ENCODE data around the gene CACNG5.

Gene CACNG5

DNA sequence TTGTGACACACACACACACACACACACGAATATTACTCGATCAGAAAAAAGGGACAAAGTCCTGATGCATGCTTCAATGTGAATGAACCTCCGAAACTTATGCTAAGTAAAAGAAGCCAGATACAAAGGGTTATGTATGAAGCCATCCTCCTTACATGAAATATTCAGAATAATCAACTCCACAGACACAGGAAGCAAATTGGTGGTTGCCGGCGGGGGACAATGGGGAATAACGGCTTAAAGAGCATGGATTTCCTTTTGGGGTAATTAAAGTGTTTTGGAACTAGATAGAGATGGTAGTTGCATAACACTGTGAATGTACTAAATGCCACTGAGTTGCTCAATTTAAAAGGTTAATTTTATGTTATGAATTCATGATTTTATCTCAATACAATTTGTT lies 8.1 kb upstream of the CACNG5 start:
- no peak for DNase-seq (ENCODE audit: low read depth)

DNA sequence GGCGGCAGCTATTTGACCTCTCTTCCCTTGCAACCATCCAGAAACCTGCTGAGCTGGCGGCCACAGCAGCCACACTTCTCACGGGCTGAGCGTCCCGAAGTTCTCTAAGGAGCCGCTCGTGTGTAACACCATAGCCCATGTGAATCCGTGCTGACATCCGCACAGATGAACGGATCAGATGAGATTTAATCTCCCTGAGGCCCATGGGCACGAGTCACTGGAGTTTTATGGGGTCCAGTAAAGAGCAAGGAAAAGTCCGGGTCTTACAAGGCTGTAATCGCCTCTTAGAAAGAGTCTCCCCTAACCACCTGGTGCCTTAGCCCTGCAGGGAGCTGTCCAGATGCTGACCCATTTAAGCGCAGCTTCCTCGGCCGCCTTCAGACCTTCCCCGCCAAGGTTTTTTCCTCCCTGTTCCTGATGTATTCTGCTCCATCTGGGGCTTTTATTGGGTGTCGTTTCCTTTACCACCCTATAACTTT lies 5.5 kb upstream of the CACNG5 start:
- no peak for DNase-seq (ENCODE audit: low read depth)

DNA sequence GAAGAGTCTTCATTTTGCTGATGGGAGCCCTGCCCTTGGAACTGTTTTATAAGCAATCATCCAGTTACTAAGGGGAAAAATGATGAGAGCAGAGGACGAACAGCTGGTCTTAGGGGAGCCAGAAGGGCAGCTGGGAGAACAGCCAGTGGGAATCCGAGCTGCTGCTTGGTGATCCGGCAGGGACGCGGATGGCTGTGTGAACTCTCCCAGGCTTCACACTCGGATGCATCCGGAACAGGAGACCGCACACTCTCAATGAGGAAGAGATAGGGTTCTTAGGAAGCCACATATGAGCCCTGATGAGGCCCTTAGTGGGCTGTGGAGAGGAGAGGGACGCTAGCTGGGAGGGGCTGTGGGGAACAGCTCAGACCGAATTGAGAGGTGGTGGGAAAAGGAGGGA lies 5.0 kb upstream of the CACNG5 start:
- DNase-seq (ENCODE audit: low read depth): no peak

DNA sequence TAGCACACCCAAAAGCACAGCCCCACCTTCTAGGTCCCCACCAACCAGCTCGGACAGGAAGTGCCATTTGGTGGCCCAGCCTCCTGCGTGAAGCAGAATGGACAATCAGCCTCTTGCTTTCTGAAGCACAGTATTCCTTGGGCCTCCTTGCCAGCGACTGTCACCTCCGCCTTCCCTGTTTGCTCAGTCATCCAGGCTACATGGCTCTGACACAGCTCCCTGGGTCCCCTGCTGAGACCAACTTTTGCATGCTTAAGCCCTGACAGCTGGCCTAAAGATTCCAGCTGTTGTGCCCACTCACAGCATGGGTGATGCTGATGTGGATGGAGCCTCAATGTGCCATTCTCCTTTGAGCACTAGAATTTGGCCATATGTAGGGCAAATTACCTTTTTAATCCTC lies 4.5 kb upstream of the CACNG5 start:
- no peak for DNase-seq (ENCODE audit: low read depth)

DNA sequence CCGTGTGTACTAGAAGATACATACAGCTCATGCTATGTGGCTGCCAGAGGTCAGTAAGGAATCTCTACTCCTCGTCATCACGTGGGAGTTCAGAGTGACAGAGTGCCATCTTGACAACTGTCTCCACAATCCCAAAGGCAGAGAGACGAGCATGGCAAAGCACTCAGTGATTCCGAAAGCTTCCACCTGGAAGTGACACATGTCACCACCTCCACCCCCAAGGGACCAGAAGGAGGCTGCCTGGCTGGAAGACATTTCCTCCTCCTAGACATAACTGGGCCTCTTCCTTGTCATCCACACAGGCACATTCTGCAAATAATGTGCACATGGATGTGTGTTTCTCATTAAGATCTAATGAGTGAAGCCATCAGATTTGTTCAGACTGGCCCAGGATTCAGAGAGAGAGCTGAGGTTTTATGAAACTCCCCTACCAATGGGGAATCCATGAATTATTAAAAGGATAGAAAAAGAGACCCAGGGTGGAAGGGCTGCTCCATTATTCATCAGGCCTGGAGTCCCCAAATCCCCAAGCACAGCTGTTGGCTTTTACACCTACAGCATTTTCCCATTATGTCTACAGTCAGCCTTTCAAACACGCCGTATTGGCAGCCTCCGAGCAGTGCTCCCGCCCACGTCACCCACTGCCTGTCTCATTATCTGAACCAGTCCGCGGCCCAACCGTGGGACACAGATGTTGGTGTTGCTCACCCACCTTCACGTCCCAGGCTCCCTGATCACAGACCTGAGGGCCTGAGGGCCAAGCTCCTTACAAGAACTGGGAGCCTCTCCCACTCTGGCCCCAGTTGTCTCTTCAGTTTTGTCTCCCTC lies 3.3 kb upstream of the CACNG5 start:
- no peak for DNase-seq (ENCODE audit: low read depth)

DNA sequence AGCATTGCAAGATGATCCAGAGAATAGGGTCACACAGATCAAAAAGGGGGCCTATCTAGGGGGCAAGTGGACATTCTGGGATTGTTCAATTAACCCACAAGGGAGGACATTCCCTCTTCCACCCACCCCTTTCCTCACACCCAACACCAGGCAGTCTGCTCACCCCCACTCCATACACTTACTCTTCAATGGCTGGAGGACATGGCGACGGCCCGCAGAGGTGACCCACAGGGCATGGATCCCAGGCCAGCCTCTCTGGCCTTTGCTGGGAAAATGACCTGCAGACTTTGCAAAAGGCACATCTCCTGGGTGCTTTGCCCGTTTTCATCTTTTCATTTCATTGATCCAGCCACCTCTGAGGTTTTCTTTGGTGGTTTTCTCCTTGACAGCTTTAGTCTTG lies 1.7 kb upstream of the CACNG5 start:
- no peak for DNase-seq (ENCODE audit: low read depth)

DNA sequence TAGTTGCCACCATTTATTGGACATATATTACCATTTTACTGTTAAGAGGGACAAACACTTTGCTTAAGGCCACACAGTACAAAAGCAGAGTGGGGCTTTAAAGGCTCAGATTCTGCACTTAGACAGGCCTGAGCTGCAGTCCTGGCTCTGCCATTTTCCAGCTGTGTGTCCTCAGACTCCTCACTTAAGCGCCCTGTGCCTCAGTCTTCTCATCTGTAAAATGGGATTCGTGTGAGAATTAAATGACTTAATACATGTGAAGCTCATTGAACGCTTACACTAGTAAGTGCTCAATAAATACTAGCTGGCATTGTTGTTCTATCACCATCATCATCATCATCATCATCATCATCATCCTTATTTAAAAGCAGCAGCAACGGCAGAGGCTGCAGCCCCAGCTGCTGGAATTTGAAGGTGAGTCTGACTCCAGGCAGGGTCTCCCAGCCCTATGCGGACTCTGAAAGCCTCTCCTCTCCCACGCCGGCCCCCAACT lies 445 bp upstream of the CACNG5 start:
- no peak for DNase-seq (ENCODE audit: low read depth)

DNA sequence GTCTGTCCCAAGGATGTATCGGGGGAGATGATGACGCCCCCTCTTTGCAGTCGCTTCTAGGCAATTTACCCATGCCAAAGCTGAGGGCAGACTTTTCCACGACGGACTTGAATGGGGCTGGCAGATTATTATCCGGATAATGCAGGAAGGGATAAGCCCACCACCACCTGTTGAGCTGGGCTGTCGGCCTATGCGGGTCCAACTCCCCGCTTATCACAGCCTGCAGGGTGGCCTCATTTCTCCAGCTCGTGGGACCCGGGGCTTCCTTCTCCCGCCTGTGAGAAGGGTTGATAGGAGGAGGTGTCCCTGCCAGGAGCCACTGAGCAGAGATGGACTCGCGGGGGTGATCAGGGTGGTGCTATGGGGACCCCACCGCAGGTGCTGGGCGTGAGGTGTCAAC lies 559 bp downstream of the CACNG5 start:
- no peak for DNase-seq (ENCODE audit: low read depth)

DNA sequence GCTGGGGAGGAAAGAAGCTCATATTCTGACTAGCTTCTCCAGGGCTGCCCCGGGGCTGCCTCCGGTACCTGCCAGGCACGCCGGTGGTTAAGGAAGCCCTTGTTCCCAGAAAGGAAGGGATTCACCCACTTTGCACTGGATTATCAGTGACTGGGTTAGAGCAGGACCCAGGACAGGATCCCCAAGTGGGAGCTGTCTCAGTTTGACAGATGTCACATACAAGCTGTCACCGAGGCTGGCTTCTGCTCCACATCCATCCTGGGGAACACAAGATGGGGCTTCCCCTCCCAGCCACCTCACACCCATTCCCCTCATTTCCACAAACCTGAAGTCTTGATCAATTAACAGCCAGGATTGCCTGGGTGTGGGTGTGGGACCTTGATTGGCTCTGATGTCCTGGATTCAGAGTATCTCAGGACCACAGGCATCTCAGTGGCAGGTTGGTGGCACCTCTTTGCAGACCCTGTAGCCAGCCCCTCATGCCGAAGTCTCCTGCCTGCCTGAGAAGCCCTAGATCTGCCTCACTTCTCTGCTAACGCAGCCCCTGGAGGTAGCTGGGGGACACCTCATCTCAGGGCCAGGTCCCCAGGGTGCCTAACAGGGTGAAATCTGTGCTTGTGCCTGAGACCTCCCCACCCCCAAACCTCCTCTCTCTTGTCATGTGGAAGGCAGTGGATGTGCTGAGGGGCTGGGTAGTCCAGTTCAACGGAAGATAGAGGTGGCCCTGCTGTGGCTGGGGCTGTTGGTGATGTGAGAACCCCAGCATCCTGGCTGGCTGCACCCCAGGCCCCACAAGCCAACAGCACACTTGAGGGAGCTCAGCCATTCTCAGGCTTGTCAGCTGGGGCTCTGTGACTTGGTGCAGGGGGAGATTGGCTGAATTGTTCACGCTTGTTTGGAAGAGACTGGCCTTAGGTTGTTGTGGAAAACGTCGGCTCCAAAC lies 1.4 kb downstream of the CACNG5 start:
- no peak for DNase-seq (ENCODE audit: low read depth)

DNA sequence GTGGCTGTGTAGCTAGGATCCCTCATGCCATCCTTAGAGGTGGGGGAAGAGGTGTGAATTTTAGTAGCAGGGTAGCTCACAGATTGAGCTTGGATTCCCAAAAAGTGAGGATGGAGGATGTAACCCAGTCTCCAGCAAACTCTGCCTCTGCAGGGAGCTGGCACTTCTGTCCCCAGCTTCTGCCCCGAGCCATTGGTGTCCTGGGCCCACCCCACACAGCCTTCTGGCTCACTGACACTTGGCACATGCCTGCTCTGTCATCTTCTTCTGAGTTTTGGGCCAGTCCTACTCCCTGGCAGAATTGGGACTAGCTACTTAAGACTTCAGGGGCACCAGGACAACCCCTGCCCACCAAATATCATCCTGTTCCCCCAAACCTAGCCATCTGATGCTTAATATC lies 2.3 kb downstream of the CACNG5 start:
- no peak for DNase-seq (ENCODE audit: low read depth)

DNA sequence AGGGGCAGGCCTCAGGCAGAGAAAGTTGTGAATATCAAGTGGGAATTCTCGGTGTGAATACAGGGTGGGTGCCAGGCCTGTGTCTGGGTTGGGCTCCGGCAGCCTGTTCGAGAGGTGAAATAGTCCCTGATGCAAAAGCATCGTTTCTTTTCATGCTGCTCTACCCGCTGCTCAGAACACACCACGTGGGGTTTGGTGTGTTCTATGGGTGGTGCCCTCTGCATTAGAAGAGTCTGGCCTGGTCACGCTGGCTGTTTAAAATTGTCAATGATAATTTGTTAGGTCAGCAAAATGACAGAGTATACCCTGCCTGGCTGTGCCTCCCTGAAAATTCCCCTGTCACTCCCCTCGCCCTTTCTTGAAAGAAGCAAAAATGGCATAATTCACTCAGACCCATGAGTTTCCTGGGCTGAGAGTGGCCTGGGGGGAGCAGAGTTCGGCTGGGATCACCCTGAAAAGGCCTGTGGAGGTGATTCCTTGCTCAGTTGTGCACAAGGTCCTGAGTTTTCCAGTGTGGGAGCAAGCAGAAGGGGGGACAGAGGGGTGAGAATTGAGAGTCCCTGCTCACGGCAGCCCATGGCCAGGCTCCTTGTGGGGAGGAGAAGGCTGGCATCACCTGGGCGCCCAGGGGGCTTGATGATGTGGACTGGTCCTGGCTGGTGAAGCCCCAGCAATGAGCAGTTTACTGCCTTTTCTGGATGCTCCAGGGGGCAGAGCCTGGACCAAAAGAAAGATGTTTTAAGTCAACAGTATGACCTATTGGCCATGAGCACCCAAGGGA lies 3.2 kb downstream of the CACNG5 start:
- DNase-seq (ENCODE audit: low read depth): no peak

DNA sequence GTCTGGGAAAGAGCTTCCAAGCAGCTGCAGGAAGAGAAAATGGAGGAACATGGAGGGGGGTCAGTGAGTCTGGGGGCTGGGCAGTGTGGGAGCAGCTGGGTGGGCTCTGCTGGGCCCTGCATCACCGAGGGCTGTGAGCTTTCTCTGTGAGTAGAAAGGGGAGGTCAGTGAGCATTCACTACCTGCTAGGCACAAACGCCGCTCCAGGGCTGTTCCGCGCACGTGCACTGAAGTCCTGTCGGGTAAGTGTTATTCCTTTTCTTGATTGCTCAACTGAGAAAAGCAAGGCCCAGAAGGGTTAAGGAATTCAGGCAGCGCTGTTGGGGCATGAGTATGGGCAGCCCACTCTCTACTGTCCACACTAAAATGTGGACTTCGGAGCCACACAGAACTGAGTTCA lies 4.7 kb downstream of the CACNG5 start:
- no peak for DNase-seq (ENCODE audit: low read depth)

DNA sequence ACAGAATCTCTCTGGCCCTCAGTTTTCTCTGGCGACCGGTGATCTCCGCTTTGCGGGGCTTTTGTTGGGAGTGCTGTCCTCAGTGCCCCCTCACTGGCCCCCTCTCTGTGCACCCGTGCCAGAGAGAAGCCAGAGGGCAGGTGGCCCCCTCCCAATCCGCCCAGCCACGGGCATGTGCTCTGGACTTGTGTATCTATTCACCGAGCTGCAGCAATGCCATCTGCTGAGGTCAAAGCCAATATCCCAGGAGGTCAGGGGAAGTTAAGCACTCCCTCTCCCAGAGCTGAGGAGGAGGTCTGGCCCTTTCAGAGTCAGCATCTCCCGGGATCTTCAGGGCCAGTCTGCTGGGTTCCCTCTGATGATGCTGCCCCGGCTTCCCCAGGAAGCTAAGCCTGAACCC lies 5.1 kb downstream of the CACNG5 start:
- no peak for DNase-seq (ENCODE audit: low read depth)

DNA sequence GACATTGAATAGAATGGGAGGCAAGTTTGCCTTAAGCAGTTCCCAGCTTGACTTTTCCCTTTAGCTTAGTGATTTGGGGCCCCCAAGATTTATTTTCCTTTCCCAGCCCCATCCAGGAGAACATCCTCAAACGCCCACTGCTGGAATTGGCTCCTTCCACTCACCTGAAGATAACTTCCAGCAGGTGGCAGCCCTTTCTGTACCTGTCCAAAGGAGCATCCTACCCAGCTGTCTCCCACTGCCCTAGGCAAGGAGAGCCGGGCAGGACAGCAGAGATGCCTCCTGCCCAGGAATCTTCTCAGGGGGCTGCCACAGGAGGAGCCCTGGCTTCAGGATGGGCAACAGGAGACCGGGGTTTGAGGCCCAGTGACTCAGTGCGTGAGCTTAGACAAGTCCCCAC lies 6.4 kb downstream of the CACNG5 start:
- no peak for DNase-seq (ENCODE audit: low read depth)

DNA sequence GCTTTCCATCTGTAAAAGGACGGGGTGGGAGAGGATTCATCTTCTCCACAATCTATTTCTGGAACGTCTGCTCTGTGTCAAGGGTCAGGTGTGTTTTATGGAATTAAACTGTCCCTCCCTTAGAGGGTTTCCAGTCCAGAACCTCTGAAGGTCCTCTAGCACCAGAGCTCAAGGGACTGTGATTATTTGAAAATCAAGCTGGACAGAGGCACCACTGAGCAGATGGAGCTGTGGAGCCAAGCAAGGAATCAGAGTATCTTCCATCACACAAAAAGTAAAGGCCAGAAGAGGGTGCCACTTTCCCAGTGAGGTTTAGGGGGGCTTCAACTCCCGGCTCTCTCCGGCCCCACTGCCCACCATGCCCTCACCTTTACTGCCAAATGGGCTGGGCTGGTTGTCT lies 6.8 kb downstream of the CACNG5 start:
- DNase-seq (ENCODE audit: low read depth): no peak

DNA sequence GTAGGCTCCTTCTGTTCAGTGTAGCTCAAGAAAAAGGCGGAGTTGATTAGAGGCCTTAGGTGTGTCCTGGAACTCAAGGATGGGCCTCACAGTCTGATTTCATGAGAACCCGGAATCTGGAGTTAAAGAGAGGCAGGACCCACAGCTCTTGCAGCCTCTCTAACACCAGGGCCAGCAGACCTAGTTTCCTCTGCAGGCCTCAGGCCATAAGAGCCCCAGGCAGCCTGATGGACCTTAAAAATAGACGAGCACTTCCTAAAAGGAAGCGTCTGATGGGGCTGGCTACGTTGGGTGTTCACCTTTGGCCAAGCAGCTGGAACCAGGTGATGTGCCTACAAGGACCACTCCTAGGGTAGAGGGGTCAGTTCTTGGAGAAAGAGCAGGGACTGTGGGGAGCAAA lies 7.6 kb downstream of the CACNG5 start:
- no peak for DNase-seq (ENCODE audit: low read depth)

DNA sequence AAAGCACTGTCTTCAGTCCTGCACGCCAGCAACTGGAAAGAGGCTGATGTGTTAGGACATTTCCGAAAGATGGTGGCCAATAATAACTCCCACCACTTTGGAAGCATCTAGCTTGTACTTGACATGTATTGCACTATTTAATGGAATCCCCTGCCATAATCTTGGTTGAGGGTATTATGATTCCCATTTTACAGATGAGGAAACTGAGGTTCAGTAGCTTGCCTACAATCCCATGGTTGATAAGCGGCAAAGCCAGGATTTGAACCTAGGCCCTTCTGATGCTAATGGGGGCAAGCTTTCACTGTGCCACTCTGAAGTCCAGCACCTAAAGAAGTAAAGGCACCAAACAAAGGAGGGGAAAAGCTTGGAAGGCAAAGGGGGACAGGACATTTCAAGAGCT lies 8.0 kb downstream of the CACNG5 start:
- DNase-seq (ENCODE audit: low read depth): no peak

DNA sequence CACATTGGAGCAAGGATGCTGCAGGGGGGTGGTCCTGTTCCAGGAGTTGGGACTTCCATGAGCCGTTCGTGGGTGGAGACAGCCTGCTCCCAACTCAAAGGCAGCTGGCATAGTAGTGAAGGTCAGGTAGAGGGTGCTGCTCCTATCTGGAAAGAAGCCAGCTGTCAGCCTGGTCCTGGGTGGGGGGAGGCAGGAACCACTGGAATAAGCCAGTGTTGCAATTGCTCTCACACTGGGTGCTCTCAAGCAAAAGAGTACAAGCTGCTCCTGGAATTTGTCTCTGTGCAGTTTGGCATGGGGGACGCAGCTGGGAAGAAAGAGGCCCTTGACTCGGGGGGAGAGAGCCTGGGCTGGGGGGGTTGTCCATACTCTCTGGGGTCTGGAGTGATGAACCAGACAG lies 8.7 kb downstream of the CACNG5 start:
- DNase-seq (ENCODE audit: low read depth): no peak

DNA sequence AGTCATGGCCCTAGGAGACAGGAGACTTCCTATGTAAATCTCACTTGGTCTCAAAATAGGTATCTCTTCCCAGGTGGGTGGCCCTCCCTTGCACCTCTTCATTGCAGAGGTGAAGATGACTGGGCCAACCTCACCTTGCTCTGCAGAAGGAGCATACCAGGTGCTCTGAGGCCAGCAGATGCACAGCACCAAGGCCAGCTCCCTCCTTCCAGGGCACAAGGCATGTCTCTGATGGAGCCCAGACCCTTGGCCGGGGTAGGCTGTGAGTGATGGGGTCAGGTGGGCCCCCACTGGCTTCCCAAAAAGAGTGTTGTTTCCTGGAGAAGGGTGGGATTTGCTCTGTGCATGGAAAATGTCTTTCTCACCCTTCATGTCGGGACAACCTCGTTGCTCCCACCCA lies 12.8 kb downstream of the CACNG5 start:
- DNase-seq (ENCODE audit: low read depth): no peak

DNA sequence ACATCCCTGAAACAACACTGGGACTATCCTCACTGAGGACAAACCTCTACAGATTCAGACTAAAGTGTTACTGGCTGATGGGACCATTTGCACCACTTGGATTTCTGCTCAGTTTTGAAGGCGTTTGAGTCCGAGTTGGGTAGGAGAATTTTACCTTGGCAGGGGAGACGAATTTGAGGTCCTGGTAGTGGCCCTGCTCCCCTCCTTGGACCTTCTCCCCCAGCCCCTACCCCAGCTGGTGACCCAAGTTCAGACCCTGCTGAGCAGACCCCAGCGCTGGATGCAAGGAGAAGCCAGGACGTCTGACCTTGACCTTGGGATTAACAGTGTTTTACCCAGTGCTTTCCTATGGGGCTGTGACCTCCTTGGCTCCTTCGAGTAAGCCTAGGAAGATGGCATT lies 13.6 kb downstream of the CACNG5 start:
- no peak for DNase-seq (ENCODE audit: low read depth)

DNA sequence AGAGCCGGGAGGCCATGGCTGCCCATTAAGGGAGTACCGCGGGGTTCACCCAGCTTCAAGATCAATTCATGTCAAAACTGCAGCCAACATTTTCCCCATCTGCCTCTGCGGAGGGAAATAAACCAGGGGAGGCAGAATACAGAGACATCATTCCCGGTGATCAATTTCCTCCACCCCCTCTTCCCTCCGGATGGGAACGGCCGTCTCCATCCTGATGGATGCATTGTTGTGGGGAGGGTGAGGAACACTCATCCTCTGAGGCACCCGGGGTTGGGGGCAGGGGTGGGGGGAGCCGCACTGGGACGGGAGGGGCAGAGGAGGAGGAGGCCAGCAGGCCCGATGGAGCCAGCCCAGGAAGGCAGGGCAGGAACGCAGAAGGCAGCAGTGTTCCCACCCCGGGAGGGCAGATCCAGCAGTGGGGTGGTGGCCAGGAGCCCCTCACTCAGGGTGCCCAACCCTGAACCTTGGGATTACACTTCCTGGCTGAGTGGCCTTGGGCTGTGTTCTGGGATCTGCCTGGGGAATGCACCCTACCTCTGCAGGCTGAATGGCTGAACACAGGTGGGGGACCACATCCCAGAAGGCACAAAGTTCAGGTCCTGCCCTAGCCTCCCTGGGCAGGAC lies 14.2 kb downstream of the CACNG5 start:
- DNase-seq (ENCODE audit: low read depth): no peak
